ENCODE measurements around the gene LTBP1. TPM values are rescaled to one million over a fixed set of nuclear protein-coding genes. Genes with fewer than 3 reads are reported as not detected.

LTBP1 gene
- total and polyA plus RNA-seq, 11 donors, result 23.5 to 150 (median 102) TPM

GRCh38 chr2:33190393-33190937, 243.7 kb downstream of the LTBP1 start:
- H3K4me3 ChIP-seq, result no peak overlapping the region
- no peaks in the 10 kb centered on the region for H3K27me3 ChIP-seq
- DNase-seq (no peak), ATAC-seq (no peak)
- H3K36me3 ChIP-seq, result peaks cover 0 to 68% (median 15%) of the 10 kb centered on the region in 9 donors
- intact Hi-C loops (cut with DNase I), result no loop called here
- no peak overlapping the region for H3K27ac ChIP-seq
- TF ChIP-seq POLR2A (IDR thresholded peaks at IDR 0.05), result no peak
- TF ChIP-seq, protein P1, sequence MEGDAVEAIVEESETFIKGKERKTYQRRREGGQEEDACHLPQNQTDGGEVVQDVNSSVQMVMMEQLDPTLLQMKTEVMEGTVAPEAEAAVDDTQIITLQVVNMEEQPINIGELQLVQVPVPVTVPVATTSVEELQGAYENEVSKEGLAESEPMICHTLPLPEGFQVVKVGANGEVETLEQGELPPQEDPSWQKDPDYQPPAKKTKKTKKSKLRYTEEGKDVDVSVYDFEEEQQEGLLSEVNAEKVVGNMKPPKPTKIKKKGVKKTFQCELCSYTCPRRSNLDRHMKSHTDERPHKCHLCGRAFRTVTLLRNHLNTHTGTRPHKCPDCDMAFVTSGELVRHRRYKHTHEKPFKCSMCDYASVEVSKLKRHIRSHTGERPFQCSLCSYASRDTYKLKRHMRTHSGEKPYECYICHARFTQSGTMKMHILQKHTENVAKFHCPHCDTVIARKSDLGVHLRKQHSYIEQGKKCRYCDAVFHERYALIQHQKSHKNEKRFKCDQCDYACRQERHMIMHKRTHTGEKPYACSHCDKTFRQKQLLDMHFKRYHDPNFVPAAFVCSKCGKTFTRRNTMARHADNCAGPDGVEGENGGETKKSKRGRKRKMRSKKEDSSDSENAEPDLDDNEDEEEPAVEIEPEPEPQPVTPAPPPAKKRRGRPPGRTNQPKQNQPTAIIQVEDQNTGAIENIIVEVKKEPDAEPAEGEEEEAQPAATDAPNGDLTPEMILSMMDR (IDR thresholded peaks at IDR 0.05), result no peak
- 49 to 56% (median 55%) methylated on average over 5 of the region's 5 CpGs for WGBS, 4 donors
- H3K9me3 ChIP-seq, result no peaks in the 10 kb centered on the region
- peaks cover 0 to 14% (median 0%) of the 10 kb centered on the region in 12 donors for H3K4me1 ChIP-seq

GRCh38 chr2:33195891-33196290, 249.1 kb downstream of the LTBP1 start:
- Histone ChIP-seq H3K27ac (no peak overlapping the region), H3K4me3 (no peak overlapping the region), H3K36me3 (peaks cover 0 to 29% (median 0%) of the 10 kb centered on the region in 9 donors), H3K27me3 (no peaks in the 10 kb centered on the region), H3K4me1 (peaks cover 0 to 8% (median 0%) of the 10 kb centered on the region in 12 donors), H3K9me3 (no peaks in the 10 kb centered on the region)
- DNase-seq (no peak), ATAC-seq (no peak)
- 94 to 98% (median 97%) methylated on average over 7 of the region's 7 CpGs for WGBS, 4 donors
- TF ChIP-seq, protein P1 (IDR thresholded peaks at IDR 0.05), result no peak
- no peak for TF ChIP-seq POLR2A (IDR thresholded peaks at IDR 0.05)
- intact Hi-C loops (cut with DNase I), result no loop called here

DNA sequence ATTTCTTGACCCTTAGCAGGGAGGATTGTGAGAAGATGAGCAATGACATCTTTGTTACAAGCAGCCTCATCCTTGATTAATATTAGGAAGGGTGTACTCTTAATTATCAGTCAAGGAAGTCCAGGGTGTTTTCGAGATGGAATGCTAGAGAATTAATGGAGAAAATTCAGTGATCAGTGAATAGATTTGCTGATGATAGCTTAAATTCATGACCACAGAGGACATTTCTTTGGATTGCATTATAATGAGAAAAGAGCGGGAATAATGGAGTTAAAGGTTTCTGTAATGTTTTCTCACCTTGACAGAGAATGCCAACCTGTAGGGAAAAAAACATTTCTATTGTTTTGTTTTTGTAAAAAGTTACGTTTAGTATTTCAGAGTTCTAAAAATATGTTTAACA, 249.9 kb downstream of the LTBP1 start:
- no peak for TF ChIP-seq POLR2A (IDR thresholded peaks at IDR 0.05)
- TF ChIP-seq, protein P1 (IDR thresholded peaks at IDR 0.05), result no peak
- Histone ChIP-seq H3K27me3 (no peaks in the 10 kb centered on the region), H3K36me3 (peaks cover 0 to 24% (median 0%) of the 10 kb centered on the region in 9 donors), H3K4me3 (no peak overlapping the region), H3K9me3 (no peaks in the 10 kb centered on the region), H3K27ac (no peak overlapping the region), H3K4me1 (peaks cover 0 to 10% (median under 1%) of the 10 kb centered on the region in 12 donors)
- ATAC-seq (no peak), DNase-seq (no peak)
- intact Hi-C loops (cut with DNase I), result no loop called here
- WGBS, 4 donors, result 89 to 94% (median 93%) methylated on average over 3 of the region's 3 CpGs

GRCh38 chr2:33197198-33197938, 250.6 kb downstream of the LTBP1 start:
- no peaks in the 10 kb centered on the region for H3K27me3 ChIP-seq
- H3K4me1 ChIP-seq, result peaks cover 0 to 14% (median 6%) of the 10 kb centered on the region in 12 donors
- 72 to 79% (median 79%) methylated on average over 5 of the region's 5 CpGs for whole genome bisulfite sequencing, 4 donors
- TF ChIP-seq, protein P1 (IDR thresholded peaks at IDR 0.05), result no peak
- DNase-seq (no peak), ATAC-seq (no peak)
- no peak overlapping the region for H3K4me3 ChIP-seq
- peaks cover 0 to 20% (median 0%) of the 10 kb centered on the region in 9 donors for H3K36me3 ChIP-seq
- H3K9me3 ChIP-seq, result no peaks in the 10 kb centered on the region
- intact Hi-C loops (cut with DNase I), result no loop called here
- H3K27ac ChIP-seq, result no peak overlapping the region
